ENCODE measurements around the gene RIBC2.

DNA sequence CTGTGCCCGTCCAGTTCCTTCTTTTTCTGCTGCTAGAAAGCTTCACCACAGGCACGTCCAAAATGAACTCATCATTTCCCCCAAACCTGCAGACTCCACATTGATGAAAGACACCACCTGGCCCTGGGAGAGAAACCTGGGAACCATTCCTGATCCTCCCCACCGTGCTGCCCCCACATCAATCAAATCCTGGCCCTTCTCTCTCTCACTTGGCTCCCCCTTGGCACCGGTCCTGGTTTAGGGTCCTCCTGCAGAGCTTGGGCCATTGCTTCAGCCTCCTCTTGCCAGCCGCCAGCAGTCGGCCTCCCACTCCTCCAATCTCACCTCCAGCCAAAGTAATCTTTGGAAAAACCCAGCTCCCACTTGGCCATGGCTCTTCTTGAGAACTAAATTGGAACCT lies 38.5 kb downstream of the RIBC2 start:
- TF ChIP-seq, protein P1, sequence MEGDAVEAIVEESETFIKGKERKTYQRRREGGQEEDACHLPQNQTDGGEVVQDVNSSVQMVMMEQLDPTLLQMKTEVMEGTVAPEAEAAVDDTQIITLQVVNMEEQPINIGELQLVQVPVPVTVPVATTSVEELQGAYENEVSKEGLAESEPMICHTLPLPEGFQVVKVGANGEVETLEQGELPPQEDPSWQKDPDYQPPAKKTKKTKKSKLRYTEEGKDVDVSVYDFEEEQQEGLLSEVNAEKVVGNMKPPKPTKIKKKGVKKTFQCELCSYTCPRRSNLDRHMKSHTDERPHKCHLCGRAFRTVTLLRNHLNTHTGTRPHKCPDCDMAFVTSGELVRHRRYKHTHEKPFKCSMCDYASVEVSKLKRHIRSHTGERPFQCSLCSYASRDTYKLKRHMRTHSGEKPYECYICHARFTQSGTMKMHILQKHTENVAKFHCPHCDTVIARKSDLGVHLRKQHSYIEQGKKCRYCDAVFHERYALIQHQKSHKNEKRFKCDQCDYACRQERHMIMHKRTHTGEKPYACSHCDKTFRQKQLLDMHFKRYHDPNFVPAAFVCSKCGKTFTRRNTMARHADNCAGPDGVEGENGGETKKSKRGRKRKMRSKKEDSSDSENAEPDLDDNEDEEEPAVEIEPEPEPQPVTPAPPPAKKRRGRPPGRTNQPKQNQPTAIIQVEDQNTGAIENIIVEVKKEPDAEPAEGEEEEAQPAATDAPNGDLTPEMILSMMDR (IDR thresholded peaks at IDR 0.05): no peak
- TF ChIP-seq POLR2A (IDR thresholded peaks at IDR 0.05; ENCODE audit: low read depth): no peak
